HG03432 (cell line): ENCODE data around the gene GRHL1.

ENCODE experiments used
- ATAC-seq: cut with Tn5 transposase; IDR thresholded peaks from one replicate; pipeline ENCODE4 v1.9.1; 2021; ENCODE audit warnings: mild to moderate bottlenecking, moderate library complexity; ENCODE audit not compliant: unreplicated experiment

GRHL1 gene

DNA sequence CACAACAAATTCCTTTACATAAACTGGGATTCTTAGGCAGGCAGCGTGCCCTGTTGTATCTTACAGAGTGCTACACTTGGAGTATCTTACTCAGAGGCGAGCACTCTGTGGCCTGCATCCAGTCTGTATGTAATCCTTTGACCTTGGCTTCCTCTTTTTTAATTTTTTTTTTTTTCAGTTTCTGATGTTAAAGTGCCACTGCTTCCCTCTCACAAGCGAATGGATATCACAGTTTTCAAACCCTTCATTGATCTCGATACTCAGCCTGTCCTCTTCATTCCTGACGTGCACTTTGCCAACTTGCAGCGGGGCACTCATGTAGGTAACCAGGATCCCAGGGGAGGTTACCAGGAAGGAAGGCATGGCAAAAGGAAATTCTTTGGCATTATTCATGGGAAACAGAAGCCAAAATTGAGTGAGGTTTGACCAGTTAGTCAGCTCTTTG lies 40.4 kb downstream of the GRHL1 start:
- no peak for ATAC-seq

DNA sequence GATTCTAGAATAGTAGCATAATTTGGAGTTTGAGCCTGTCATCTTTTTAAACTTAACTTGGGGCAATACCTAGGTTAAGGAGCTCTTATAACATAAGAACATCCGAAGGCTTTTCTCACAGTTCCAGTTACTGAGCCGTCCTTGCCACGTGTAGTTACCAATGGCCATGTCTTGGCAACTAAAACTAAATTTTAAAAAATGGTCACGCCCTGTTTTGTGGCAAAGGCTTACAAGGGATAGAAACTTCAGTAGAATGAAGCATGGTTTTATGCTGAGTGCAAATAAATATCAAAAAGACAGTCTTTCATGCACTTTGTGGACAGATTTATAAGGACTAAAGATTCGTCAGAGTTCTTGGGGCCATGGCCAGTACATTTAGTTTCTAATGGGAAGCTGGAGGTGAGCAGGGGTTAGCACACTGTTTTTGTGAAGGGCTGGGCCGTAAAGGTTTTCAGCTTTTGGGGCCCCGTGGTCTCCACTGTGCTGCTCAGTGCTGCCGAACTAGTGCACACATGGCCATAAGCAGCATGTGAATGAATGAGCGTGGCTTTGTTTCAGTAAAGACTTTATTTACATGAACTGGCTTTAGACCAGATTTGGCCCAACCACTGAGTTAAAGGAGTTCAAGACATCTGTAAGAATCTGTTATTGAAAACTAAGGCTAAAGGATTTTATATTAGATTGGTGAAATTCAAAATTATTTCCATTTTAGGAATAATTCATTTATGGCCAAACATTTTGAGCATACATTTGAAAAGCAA lies 41.1 kb downstream of the GRHL1 start:
- no peak for ATAC-seq

DNA sequence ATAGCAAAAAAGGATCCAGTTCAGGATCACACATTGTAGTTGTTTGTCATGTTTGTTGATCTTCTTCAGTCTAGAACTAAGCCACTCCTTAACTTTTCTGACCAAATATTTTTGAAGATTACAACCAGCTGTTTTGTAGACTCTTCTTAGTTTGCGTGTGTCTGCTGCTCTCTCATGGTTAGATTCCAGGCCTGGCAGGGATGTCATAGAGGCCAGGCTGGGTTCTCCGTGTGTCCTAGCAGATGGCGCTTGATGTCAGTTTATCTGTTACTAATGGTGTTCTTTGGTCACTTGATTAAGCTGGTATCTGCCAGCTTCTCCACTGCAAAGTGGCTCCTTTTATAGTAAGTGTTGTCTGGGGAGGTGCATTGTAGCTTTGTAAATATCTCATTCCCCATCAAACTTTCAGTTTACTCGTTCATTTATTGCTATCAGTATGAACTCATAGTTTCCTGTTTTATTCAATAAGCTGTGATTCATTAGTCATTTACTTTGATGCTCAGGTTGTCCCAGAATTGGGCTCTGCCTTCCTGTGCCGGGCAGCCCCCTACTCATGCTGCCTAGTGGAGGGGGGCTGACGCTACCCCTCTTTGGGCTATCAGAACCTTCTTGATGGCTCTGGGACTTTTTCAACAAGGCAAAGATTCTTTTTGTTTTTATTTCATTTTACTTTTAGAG lies 42.1 kb downstream of the GRHL1 start:
- no peak for ATAC-seq

DNA sequence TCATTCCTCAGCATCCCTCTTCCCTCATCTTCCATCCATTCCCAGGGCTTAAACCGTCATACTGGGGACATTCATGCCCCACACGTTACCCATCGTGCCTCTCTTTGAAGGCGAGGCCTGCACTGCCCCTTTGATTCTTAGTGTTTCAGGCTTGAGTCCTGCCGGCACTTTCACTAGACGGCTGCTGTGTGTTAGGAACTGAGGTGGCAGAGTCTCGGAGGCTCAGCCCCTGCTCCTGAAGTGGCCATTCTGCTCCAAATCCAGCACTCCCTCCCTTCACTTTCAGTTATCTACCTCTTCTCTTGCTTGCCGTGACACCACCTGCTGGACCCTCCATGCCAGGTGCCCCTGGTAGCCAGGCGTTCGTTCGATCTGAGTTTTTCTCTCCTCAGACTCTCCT lies 43.0 kb downstream of the GRHL1 start:
- ATAC-seq = no peak

DNA sequence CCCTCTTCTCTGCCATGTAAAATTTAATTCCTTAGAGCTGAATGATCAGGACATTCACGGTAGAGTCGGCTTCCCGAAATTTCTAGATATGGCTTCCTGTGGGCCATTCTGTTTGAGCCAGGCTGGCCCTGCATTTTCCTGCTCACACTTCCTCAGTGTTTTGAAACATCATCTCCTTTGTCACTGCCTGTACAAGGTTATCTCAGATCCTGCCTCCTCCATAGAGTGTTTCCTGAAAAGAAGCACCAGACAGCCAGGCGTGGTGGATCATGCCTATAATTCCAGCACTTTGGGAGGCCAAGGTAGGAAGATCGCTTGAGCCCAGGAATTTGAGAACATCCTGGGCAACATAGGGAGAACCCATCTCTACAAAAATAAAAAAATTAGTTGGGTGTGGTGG lies 43.6 kb downstream of the GRHL1 start:
- no peak for ATAC-seq

DNA sequence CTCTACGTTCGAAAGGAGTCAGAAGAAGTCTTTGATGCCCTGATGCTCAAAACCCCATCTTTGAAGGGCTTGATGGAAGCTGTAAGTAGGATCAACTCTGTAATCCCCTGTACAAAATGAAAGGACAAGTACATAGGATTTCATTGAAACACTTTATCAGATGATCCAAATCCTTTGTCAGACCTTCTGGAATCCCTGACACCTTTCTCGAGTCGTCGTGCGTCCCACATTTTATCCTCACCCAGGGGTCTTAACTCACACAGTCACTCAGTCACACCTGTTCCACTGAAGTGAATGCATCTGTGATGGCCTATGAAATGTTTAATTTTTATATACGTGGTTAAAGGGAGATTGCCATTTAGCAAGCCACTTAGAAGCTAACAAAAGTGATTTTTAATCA lies 44.8 kb downstream of the GRHL1 start:
- no peak for ATAC-seq

DNA sequence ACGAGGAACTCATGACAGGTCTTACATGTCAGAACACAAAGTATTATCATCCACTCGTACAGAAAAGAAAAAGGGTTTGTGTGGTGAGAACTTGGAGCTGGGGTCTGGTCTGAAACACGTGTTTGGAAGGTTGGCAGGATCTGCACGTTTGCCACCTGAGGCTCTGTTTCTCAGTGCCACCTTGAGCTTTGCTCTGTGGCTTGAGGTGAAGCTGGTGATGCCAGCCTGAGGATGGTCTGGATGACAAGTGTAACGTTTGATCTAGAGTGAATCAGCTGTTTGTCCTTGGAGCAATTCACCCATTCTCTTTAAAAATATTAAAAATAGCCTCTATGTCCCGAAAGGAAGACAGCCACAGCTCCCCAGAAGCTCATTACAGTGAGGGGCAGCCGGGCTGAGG lies 46.4 kb downstream of the GRHL1 start:
- no peak for ATAC-seq

DNA sequence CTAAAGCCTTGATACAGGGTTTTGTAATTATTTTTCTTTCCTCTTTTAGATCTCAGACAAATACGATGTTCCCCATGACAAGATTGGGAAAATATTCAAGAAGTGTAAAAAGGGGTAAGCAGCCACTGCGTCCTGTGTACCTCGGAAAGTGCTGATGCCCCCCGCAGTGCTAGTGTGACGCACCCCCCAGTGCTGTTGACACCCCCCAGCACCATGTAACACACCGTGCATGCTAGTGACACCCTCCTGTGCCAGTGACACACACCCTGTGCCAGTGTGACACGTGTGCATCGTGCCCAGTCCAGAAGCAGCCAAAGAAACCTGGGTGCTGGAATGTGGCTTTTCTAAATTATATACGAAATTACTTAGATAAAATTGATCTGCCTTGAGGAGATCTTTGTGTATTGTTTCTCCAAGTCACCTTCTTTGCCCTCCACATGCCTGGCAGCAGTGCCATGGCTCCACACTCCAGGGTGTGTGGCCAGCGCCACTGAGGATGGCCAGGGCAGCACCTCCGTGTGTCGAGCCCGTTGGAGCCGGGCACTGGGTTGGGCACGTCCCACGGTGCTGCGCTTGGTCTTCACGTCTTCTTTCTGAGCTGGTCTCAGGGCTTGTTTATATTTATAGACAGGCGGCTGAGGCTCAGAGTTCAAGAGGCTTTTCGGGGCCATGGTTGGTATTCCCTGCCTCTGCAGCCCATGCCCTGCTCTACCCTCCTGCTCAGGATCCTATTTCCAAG lies 47.6 kb downstream of the GRHL1 start:
- no peak for ATAC-seq

DNA sequence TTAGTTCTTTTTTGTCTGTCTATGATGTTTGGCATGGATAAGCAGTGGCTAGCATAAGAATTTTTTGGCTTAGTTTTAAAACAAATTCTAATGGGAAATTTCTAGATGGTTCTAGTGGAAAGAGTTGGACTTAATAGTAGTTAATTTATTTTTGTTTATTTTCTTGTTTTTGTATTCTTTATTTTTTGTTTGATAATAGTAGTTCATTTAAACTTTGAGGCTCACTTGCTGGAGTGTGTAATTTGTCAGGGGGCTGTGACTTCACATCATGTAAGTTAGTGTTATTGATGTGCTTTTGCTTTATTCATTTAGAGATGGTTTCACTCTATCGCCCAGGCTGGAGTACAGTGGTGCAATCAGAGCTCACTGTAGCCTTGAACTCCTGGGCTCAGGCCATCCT lies 48.2 kb downstream of the GRHL1 start:
- no peak for ATAC-seq

DNA sequence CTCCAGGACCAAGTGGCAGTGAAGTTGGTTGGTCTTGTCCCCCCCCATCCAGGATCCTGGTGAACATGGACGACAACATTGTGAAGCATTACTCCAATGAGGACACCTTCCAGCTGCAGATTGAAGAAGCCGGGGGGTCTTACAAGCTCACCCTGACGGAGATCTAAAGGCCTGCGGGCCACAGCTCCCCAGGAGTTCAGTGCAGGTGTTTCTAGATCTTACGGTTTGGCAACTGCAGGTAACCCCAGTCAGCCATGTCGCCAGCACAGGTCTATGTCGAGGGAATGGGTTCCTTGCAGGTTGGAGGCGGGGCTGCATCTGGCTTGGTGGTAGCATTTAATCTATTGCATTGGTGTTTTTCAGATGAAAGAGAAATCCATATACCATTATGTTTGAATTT lies 49.0 kb downstream of the GRHL1 start:
- ATAC-seq = no peak

DNA sequence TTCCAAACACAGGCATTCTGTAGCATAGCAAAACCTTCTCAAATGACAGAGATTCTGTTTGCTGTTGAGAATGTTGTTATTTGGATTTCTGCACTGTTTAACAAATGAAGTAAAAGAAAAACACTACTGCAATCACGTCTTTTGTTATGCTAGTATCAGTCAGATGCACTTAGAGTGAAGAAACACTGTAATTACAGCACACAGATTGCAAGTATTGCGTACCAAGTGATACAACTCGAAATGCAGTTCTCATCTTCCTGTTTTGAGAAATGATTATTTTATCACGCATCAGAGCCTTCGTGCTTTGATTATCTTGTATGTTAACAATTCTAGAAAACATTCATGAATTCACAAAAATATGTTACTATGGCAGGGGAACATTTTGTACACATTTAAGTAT lies 50.1 kb downstream of the GRHL1 start:
- ATAC-seq = no peak

DNA sequence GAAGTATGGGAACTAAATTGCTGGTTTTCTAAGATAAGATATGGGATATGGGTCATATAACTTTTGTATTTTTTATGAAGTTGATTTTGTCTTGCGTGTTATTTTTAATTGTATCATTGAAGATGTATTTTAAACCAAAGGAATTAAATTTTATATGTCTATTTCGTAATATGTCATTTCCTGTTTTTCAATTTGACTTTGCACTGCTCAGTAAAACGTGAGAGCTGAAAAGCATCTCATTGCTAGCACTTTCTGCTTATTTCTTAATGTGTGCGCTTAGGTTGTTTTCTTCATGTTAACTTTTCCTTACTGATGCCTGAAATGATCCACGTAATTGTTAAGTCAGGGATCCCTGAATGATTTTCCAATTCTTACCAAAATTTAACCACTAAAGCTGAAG lies 50.6 kb downstream of the GRHL1 start:
- ATAC-seq = no peak

DNA sequence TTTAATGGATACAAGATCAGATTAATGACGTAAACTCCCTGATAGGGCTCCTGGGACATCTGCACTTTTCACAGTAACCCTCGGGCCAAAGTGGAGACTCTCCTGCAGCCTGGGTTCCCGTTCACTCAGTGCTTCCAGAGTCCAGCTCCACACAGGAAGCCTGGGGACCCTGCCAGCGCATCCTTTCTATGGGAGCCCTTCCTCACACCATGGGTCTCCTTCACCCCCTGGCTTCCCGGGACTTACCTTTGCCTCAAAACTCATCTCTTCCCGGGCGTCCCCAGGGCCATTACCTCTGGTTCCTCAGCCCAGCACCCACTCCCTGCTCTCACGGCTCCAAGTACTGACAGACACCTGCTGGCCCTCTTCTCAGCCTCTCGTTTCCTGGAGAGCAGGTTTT lies 51.2 kb downstream of the GRHL1 start:
- no peak for ATAC-seq

DNA sequence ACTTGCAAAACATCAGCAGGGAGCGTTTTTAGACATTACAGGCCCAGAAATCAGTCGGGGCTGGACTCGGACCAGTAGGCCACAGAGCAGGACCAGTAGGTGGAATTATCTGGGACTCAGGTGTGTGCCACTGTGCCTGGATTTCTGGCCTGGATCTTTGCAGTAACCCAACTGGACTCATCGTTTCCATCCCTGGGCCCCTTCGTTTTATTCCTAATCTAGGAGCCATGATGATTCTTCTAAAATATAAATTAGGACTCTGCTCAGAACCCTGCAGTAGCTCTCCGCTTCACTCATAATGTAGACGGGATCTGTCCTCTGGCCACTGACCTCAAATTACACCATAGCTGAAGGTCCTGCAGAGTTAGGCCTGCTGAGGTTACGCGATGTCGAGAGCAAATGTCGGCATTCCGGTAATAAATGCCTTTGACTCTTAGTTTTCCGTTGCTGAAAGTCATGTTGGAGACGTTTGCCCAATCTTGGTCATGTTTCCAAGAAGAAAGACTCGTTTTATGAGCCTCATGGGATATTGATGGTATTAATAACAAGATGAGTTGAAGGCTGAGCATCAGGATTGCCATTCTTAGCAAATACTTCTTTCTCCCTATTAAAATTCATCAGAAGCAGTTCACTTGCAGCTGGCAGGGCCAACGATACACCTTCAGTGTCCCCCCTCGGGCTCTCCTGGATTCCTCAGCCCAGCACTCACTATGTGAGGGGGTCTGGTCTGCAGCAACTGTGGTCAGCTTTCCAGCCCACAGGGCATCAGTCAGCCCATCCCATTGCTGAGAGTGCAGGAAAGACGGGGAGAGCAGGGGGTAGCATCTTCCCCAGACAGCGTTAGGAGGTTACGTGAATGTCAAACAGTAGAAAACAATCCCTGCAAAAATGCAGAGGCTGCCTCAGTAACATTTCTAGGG lies 52.0 kb downstream of the GRHL1 start:
- ATAC-seq = no peak

DNA sequence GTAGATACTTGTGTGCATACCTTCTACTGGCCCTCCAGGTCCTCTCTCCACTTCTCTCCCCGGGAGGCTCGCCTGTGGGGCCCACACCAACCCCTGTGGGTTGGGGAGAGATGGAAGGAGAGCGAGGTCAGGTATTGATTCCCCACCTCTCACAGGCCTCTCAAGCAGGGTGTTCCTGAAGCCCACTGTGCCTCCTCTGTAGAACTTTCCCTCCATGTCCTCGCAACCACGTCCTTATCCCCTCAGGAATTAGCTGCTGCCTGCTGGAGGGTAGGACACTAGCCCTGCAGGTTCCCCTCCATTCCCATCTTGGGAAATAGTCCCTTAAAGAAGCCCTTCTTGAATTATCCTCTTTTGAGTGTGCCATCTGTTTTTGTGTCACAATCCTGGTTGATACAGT lies 52.9 kb downstream of the GRHL1 start:
- no peak for ATAC-seq

DNA sequence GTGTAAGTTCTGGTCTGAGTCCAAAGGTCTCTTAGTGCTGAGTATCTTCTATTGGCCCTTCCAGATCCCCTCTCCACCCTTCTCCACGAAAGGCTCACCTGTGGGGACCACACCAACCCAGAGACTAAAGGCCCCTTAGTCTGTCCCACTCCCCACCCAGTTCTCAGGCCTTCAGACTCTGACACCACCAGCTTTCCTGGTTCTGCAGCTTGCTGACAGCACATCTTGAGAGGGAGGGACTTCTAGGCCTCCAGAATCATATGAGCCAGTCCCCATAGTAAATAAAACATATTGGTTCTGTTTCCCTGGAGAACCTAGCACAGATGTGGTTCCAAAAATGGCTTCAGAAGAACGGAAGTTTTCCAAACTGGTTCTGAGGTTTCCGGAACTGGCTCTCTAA lies 53.3 kb downstream of the GRHL1 start:
- ATAC-seq = no peak

DNA sequence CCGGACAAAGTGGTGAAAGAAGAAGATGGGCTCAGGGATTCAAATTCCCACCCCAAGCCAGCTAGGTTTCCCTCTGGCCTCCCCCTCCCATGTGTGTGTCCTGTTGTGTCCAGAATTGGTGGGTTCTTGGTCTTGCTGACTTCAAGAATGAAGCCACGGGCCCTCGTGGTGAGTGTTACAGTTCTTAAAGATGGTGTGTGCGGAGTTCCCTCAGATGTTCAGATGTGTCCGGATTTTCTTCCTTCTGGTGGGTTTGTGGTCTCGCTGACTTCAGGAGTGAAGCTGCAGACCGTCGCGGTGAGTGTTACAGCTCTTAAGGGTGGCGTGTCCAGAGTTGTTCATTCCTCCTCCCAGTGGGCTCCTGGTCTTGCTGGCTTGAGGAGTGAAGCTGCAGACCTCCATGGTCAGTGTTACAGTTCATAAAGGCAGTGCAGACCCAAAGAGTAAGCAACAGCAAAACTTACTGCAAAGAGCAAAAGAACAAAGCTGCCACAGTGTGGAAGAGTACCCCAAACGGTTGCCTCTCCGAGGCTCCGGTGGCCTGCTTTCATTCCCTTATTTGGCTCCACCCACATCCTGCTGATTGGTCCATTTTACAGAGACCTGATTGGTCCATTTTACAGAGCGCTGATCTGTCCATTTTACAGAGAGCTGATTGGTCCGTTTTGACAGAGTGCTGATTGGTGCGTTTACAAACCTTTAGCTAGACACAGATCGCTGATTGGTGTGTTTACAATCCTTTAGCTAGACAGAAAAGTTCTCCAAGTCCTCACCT lies 54.2 kb downstream of the GRHL1 start:
- no peak for ATAC-seq

DNA sequence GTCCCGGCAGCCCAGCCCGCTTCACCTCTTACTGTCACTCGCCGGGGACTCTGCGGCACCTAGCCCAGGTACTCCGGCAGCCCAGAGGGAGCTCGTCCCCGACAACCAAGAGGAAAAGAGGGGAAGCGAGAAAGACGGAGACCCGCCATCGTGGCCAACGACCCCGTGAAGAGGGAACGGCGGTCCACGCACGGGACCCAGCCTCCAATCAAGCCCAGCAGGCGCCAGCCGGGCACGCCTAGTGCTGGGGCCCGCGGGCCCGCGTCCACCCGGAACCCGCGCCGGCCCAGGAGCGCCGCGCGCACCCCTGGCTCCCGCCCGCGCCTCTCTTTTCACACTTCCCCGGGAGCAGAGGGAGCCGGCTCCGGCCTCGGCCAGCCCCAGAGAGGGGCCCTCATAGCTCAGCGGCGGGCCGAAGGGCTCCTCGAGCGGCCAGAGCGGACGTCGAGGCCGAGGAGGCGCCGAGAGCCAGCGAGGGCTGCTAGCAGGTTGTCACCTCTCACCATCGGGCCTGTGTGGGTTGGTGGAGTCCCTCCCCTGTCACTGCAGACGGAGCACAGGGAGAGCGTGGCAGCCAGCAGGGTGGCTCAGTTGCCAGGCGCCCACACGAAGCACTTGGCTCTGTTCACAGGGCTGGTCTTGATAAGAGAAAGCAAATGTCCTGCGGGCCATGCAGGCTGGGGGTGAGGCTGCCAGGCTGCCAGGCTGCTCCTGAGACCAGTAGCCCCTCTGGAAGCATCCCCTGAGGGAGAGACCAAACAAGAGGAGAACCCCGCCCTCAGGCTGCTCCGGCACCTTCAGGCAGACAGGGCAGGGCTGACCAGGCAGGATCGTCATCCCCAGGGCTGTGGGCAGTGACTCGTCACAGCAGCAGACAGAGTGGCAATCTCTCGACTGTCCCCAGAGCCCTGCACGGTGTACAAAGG lies 55.0 kb downstream of the GRHL1 start:
- no peak for ATAC-seq

DNA sequence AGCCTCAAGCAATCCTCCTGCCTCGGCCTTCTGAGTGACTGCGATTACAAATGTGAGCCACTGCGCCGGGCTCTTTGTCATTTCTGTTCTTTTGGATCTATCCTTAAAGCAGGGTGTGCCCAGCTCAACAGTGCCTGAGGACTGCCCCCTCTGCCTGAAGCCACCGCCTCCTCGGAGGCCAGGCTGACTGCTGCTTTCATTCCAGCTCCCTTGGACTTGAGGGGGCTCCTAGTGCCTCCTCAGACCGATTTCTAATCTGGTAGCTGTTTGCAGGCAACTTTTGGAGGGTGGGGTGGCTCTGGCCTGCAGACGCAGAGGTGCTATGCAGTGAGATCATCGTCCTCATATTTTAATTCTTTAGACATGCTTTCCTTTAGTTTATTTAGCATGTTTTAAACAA lies 55.9 kb downstream of the GRHL1 start:
- ATAC-seq = no peak
